Vagina (tissue), 2 donors: ENCODE measurements around the gene CADM1.

Source experiments
- POLR2A ChIP-seq, 2 donors: fragments of 450-650 bp; IDR thresholded peaks; one replicate each; pipeline ENCODE4 v1.6.1; 2017; ENCODE audit warnings: antibody characterized with exemption in 2 of 2, mild to moderate bottlenecking in 2 of 2, moderate library complexity in 2 of 2
- POLR2AphosphoS5 ChIP-seq, 2 donors: sonication (generic); formaldehyde crosslinking; IDR thresholded peaks; one replicate each; pipeline ENCODE4 v1.9.0; 2017; ENCODE audit warnings: antibody characterized with exemption in 2 of 2, mild to moderate bottlenecking in 2 of 2, low read depth in 1 of 2; ENCODE audit not compliant: insufficient read depth in 1 of 2

- no peak for TF ChIP-seq POLR2AphosphoS5 (IDR thresholded peaks at IDR 0.05; ENCODE audit: insufficient read depth in 1 of 2, low read depth in 1 of 2)
- TF ChIP-seq POLR2A (IDR thresholded peaks at IDR 0.05): no peak
Measured at GRCh38 chr11:115407496-115407895, 96.7 kb downstream of the CADM1 start.
